ENCODE measurements around the gene ANXA11.

- no peak for TF ChIP-seq POLR2AphosphoS5 (IDR thresholded peaks at IDR 0.05; ENCODE audit: low read depth, low read length)
- TF ChIP-seq REST (IDR thresholded peaks at IDR 0.05; ENCODE audit: insufficient read depth in 1 of 2, low read depth in 2 of 2, low read length in 2 of 2): no peak
- TF ChIP-seq SIN3A (IDR thresholded peaks at IDR 0.05; ENCODE audit: borderline replicate concordance, insufficient read depth, low read length): no peak
- no peak for TF ChIP-seq FOXP2 (optimal IDR thresholded peaks at IDR 0.05; ENCODE audit: borderline replicate concordance, extremely low read depth, extremely low read length, insufficient read depth)
These were observed 32.4 kb downstream of the ANXA11 start for GRCh38 chr10:80172896-80173295.

Measured in PFSK-1 (cell line).